ENCODE data around the gene MPIG6B.

MPIG6B gene

DNA sequence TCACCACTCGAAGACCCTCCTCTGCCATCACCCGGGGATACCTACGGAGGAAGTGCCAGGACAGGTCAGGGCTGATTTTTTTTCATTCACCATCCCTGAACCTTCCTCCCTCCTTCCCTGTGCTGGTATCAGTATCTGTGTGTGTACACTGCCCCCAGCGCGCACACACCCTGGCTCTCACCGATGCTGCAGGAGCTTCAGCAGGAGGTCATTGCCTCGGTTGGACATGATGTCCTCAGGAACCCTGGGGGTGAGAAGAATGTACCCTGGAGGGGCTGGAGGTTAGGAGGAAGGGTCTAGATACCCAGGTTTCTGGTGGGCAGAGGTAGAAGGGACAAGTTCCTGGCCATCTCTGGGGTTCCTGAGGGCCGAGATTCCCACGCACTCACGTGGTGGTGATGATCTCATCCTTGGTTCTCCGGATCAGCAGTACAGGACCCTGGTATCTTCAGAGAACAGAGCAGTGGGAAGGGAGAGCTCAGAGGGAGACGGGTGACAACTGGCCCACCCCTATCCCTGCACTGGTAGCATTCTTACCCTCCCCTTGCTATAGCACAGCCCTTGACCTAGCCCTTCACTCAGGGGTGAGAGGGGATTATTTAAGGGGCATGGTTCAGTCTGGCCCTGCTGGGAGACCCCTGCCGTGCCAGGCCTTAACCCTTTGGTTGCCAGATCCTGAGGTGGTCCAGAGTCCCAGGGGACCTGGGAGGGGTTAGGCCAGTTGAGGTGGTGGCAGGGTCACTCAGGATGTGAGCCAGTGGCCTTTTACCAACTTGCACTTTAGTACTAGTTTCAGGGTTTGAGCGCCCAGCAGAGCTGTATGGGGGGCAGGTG lies 35.1 kb upstream of the MPIG6B start:
- Histone ChIP-seq H3K27ac (ENCODE audit: low read length) (no peak overlapping the region), H3K9ac (ENCODE audit: low read length in 2 of 2) (no peak overlapping the region), H3K9me3 (ENCODE audit: control insufficient read depth in 2 of 2, low read length in 2 of 2) (no peaks in the 10 kb centered on the region), H3K27me3 (ENCODE audit: control insufficient read depth in 1 of 2, insufficient read depth in 2 of 2, low read length in 2 of 2) (no peaks in the 10 kb centered on the region), H3K4me1 (ENCODE audit: control insufficient read depth, insufficient read depth, low read length) (no peaks in the 10 kb centered on the region), H3K4me3 (ENCODE audit: low read length in 2 of 2) (no peak overlapping the region), H3K36me3 (ENCODE audit: control insufficient read depth in 2 of 2, insufficient read depth in 2 of 2, low read length in 2 of 2) (peaks cover 59 to 64% of the 10 kb centered on the region in 2 donors)

DNA sequence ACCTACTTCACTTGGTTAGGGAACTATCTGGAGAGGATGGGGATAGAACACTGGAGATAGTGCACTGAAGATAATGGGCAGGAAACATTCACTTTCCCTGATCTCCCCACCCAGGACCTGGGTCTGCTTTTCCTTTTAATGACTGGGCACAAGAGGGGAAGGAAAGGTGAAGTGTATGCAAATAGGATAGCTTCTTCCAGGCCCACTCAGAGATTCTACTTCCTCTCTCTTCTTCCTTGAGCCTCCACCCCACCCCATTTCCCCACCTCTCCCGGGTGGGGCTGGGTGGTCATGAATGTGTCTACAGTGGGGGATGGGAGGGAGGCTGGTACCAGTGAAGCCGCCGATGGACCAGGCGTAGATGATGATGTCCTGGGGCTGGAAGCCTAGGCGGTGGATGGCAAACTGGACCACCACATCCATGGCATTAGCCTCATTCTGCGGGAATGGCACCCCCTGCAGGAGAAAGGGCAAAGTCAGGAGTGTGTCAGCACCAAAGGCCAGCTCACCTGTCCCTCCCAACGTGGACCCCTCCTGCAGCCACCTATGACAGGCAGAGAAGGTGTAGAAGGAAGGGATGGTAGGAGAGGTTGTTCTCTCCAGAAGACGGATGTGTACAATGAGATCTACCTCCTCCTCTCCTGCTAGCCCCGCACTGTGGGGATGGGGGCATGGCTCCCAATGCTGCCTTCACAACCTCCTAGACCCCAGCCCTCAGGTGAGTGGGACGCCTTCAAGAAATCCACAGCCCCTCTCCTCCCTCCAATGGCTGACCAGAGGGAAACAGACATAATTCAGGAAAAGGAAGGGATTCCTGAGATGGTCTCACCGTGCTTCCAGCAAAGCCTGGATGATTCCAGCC lies 33.7 kb upstream of the MPIG6B start:
- no peaks in the 10 kb centered on the region for H3K4me1 ChIP-seq (ENCODE audit: control insufficient read depth, insufficient read depth, low read length)
- no peaks in the 10 kb centered on the region for H3K27me3 ChIP-seq (ENCODE audit: control insufficient read depth in 1 of 2, insufficient read depth in 2 of 2, low read length in 2 of 2)
- H3K9me3 ChIP-seq (ENCODE audit: control insufficient read depth in 2 of 2, low read length in 2 of 2): no peaks in the 10 kb centered on the region
- peaks cover 70 to 73% of the 10 kb centered on the region in 2 donors for H3K36me3 ChIP-seq (ENCODE audit: control insufficient read depth in 2 of 2, insufficient read depth in 2 of 2, low read length in 2 of 2)
- no peak overlapping the region for H3K4me3 ChIP-seq (ENCODE audit: low read length in 2 of 2)
- H3K27ac ChIP-seq (ENCODE audit: low read length): no peak overlapping the region
- no peak overlapping the region for H3K9ac ChIP-seq (ENCODE audit: low read length in 2 of 2)

DNA sequence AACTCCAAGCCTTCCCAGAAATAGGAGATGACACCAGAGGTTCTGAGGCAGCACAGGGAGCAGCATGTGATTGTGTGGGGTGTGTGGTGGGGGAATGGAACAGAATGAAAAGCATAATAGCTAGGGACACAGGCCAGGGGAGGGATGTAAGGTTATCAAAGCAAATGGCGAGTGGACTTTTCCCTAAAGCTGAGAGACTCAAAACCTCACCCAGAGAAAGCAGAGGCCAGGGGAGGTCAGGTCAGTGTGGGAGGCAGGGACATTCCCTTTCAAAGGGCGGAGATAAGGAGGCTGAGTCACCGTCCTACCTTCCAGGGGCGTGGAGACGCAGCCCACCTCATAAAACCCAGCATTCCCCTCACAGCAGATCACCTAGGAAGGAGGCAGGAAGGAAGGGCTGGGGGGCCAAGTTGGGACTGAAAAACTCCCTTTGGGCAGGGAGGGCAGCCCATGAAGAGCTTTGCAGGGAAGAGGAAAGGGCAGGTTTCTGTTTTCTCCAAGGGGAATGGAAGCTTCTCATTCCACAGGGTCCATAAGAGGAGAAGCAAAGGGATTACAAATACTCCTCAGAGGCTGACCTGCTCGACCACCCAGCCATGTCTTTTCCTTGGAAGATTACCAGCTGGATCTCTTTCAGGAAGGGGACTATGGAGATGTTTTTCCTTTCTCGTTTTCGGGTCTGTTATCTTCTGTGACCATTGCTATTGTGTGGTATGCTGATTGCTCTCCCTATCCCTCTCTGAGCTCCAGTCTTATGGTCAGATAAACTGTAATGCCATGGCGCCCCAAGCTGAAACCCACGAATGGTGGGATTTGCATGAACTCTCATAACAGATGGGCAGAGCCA lies 32.7 kb upstream of the MPIG6B start:
- Histone ChIP-seq H3K9ac (ENCODE audit: low read length in 2 of 2) (no peak overlapping the region), H3K27me3 (ENCODE audit: control insufficient read depth in 1 of 2, insufficient read depth in 2 of 2, low read length in 2 of 2) (no peaks in the 10 kb centered on the region), H3K4me3 (ENCODE audit: low read length in 2 of 2) (no peak overlapping the region), H3K4me1 (ENCODE audit: control insufficient read depth, insufficient read depth, low read length) (no peaks in the 10 kb centered on the region), H3K27ac (ENCODE audit: low read length) (no peak overlapping the region), H3K36me3 (ENCODE audit: control insufficient read depth in 2 of 2, insufficient read depth in 2 of 2, low read length in 2 of 2) (peaks cover 74 to 79% of the 10 kb centered on the region in 2 donors), H3K9me3 (ENCODE audit: control insufficient read depth in 2 of 2, low read length in 2 of 2) (no peaks in the 10 kb centered on the region)

DNA sequence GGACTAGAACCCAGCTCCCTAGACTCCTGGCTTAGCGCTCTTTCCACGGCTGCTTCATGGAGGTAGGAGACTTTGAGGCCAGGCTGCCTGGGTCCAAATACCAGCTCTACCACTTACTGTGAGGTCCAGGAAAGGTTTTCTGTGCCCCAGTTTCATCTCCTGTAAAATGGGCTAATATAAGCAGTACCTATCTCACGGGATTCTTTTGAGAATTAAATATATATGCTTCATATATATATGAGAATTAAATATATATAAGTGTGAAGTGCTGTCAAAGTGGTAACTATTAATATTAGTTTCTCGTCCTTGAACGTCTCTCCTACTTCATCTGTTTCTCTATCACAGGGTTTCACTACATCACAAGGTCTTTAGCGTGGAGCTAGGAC lies 32.1 kb upstream of the MPIG6B start:
- Histone ChIP-seq H3K27me3 (ENCODE audit: control insufficient read depth in 1 of 2, insufficient read depth in 2 of 2, low read length in 2 of 2) (no peaks in the 10 kb centered on the region), H3K4me3 (ENCODE audit: low read length in 2 of 2) (no peak overlapping the region), H3K36me3 (ENCODE audit: control insufficient read depth in 2 of 2, insufficient read depth in 2 of 2, low read length in 2 of 2) (peaks cover 73 to 77% of the 10 kb centered on the region in 2 donors), H3K9me3 (ENCODE audit: control insufficient read depth in 2 of 2, low read length in 2 of 2) (no peaks in the 10 kb centered on the region), H3K27ac (ENCODE audit: low read length) (no peak overlapping the region), H3K9ac (ENCODE audit: low read length in 2 of 2) (no peak overlapping the region), H3K4me1 (ENCODE audit: control insufficient read depth, insufficient read depth, low read length) (no peaks in the 10 kb centered on the region)

DNA sequence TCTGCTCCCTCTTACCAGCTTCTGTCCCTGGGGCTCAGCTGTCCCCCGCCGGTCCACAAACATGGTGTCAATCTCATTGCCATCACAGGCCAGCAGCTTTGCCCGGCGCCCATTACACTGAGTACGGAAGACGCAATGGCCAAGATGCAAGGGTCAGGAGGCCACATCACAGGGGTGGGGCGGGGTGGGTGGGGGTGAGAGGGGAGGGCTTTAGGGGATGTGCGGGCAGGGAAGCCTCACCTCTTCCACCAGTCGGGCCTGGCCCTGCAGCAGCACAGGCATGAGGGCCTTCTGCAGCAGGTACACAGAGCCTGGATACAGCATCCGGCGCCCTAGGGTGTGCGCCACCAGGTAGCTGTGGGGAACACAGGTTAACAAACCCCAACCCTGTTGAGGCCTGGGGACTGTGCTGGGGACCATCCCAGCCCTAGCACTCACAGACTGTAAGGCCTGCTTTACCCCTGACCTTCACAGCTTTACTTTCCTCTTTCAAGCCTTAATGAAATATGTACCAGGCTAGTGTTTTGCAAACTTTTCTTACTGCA lies 31.5 kb upstream of the MPIG6B start:
- Histone ChIP-seq H3K4me1 (ENCODE audit: control insufficient read depth, insufficient read depth, low read length) (no peaks in the 10 kb centered on the region), H3K27me3 (ENCODE audit: control insufficient read depth in 1 of 2, insufficient read depth in 2 of 2, low read length in 2 of 2) (no peaks in the 10 kb centered on the region), H3K9ac (ENCODE audit: low read length in 2 of 2) (no peak overlapping the region), H3K9me3 (ENCODE audit: control insufficient read depth in 2 of 2, low read length in 2 of 2) (no peaks in the 10 kb centered on the region), H3K36me3 (ENCODE audit: control insufficient read depth in 2 of 2, insufficient read depth in 2 of 2, low read length in 2 of 2) (peaks cover 73 to 76% of the 10 kb centered on the region in 2 donors), H3K4me3 (ENCODE audit: low read length in 2 of 2) (no peak overlapping the region), H3K27ac (ENCODE audit: low read length) (no peak overlapping the region)

DNA sequence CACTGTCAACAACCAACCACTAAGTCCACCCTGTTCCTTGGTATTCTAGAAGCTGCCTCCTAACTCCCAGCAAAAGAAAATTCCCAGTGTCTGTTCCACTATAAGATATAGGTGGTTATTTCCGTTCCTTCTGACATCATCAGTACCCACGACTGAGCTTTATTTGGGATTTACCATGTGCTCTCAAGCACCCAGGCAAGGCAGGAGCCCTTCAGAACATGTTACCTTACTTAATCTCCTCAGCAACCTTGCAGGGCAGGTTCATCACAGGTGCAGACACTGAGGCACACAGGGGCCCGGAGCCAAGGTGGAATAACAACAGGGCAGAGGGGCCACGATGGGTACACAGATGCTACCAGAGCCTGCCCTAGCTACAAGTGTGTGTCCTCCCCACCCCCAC lies 30.8 kb upstream of the MPIG6B start:
- Histone ChIP-seq H3K4me3 (ENCODE audit: low read length in 2 of 2) (no peak overlapping the region), H3K9me3 (ENCODE audit: control insufficient read depth in 2 of 2, low read length in 2 of 2) (no peaks in the 10 kb centered on the region), H3K27ac (ENCODE audit: low read length) (no peak overlapping the region), H3K36me3 (ENCODE audit: control insufficient read depth in 2 of 2, insufficient read depth in 2 of 2, low read length in 2 of 2) (peaks cover 72 to 73% of the 10 kb centered on the region in 2 donors), H3K27me3 (ENCODE audit: control insufficient read depth in 1 of 2, insufficient read depth in 2 of 2, low read length in 2 of 2) (no peaks in the 10 kb centered on the region), H3K9ac (ENCODE audit: low read length in 2 of 2) (no peak overlapping the region), H3K4me1 (ENCODE audit: control insufficient read depth, insufficient read depth, low read length) (no peaks in the 10 kb centered on the region)

DNA sequence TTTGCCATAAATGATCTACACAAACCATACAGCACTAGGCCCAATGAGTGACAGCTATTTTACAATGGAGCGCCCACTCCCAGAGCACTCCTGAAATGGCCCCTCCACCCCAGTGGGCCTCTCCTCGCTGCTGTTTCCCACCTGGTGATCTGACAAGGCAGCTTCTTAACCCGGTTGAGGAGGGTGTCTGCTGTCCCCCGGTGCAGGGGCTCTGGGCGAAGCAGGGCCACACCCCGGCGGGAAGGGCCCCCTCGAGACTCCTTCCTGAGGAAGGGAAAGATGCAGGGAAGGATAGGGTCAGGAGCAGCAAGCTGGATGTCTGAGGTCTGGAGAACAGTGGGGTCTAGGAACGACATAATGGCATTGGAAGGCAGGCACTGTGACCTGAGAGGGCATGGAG lies 30.3 kb upstream of the MPIG6B start:
- Histone ChIP-seq H3K36me3 (ENCODE audit: control insufficient read depth in 2 of 2, insufficient read depth in 2 of 2, low read length in 2 of 2) (peaks cover 67 to 71% of the 10 kb centered on the region in 2 donors), H3K27me3 (ENCODE audit: control insufficient read depth in 1 of 2, insufficient read depth in 2 of 2, low read length in 2 of 2) (no peaks in the 10 kb centered on the region), H3K9ac (ENCODE audit: low read length in 2 of 2) (no peak overlapping the region), H3K9me3 (ENCODE audit: control insufficient read depth in 2 of 2, low read length in 2 of 2) (no peaks in the 10 kb centered on the region), H3K4me1 (ENCODE audit: control insufficient read depth, insufficient read depth, low read length) (no peaks in the 10 kb centered on the region), H3K4me3 (ENCODE audit: low read length in 2 of 2) (no peak overlapping the region), H3K27ac (ENCODE audit: low read length) (no peak overlapping the region)

DNA sequence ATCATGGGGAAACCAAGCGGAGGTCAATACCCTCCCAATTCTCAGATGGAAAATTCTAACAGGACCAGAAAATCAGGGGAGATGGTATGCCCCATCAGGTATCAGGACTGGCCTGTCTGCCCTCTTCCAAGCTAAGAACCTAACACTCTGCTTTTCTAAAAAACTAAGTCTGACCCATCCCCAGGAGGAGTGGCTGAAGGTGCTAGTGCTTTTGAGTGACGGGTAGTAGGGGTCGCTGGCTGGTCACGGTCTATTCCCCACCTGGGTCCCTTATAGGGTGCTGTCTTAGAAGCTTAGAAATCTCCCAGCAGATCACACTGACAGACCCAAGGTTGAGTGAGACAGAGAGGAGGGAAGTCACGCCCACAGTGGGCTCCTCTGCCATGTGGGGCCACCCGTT lies 29.6 kb upstream of the MPIG6B start:
- H3K9me3 ChIP-seq (ENCODE audit: control insufficient read depth in 2 of 2, low read length in 2 of 2): no peaks in the 10 kb centered on the region
- no peak overlapping the region for H3K27ac ChIP-seq (ENCODE audit: low read length)
- no peaks in the 10 kb centered on the region for H3K4me1 ChIP-seq (ENCODE audit: control insufficient read depth, insufficient read depth, low read length)
- no peak overlapping the region for H3K4me3 ChIP-seq (ENCODE audit: low read length in 2 of 2)
- H3K36me3 ChIP-seq (ENCODE audit: control insufficient read depth in 2 of 2, insufficient read depth in 2 of 2, low read length in 2 of 2): peaks cover 61 to 65% of the 10 kb centered on the region in 2 donors
- no peaks in the 10 kb centered on the region for H3K27me3 ChIP-seq (ENCODE audit: control insufficient read depth in 1 of 2, insufficient read depth in 2 of 2, low read length in 2 of 2)
- H3K9ac ChIP-seq (ENCODE audit: low read length in 2 of 2): no peak overlapping the region

DNA sequence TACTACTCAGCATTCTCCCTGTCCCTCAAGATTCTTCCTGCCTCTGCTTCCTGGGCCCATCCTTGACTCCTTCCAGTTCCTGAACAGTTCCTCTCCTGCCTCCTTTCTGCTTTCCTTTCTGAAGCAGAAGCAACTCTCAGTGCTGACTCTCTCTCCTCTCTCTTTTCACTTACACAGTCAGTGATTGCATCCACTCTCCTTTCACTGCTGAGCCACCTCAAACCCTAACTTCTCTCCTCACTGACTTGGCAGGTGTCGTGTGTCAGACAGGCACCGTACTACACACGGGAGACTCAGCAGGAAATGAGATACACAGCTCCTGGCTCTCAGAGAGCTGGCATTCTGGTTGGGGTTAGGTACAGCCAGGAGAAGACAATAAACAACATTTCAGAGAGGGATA lies 25.6 kb upstream of the MPIG6B start:
- no peaks in the 10 kb centered on the region for H3K9me3 ChIP-seq (ENCODE audit: control insufficient read depth in 2 of 2, low read length in 2 of 2)
- H3K27me3 ChIP-seq (ENCODE audit: control insufficient read depth in 1 of 2, insufficient read depth in 2 of 2, low read length in 2 of 2): no peaks in the 10 kb centered on the region
- H3K4me1 ChIP-seq (ENCODE audit: control insufficient read depth, insufficient read depth, low read length): peaks cover 20% of the 10 kb centered on the region
- H3K27ac ChIP-seq (ENCODE audit: low read length): no peak overlapping the region
- no peak overlapping the region for H3K9ac ChIP-seq (ENCODE audit: low read length in 2 of 2)
- peaks cover 39 to 41% of the 10 kb centered on the region in 2 donors for H3K36me3 ChIP-seq (ENCODE audit: control insufficient read depth in 2 of 2, insufficient read depth in 2 of 2, low read length in 2 of 2)
- H3K4me3 ChIP-seq (ENCODE audit: low read length in 2 of 2): no peak overlapping the region

DNA sequence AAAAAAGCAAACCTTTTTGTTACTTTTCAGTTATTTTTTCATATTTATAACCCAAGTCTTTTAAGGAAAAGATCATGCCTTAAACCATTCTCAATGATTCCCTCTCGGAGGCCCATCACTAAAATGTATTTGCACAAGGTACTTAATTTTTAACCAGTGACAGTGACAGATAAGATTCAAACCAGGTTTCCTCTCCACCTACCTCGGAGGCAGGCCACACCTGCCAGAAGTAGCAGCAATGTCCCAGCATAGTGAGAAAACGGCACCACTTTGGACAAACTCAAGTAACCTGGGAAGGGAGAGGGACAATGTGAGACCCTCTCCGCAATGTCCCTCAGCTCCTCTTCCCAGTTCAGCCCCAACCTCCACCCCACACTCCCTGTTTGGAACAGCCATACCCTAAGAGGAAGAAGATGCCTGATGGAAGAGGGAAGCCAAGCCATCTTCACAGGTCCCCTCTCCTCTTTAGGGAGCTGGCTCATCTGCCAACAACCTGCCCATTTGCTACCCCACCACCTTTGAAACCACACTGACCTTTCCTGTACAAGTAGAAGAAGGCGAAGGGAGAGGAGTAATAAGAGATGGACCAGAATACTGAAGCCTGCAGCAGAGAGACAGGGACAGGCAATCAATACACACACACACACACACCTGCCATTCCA lies 22.3 kb upstream of the MPIG6B start:
- H3K4me1 ChIP-seq (ENCODE audit: control insufficient read depth, insufficient read depth, low read length): peaks cover 25% of the 10 kb centered on the region
- H3K4me3 ChIP-seq (ENCODE audit: low read length in 2 of 2): peak overlapping the region in 1 of 2 donors; percentile 77
- no peak overlapping the region for H3K27ac ChIP-seq (ENCODE audit: low read length)
- H3K9ac ChIP-seq (ENCODE audit: low read length in 2 of 2): peak overlapping the region; percentile 58 to 98
- no peaks in the 10 kb centered on the region for H3K9me3 ChIP-seq (ENCODE audit: control insufficient read depth in 2 of 2, low read length in 2 of 2)
- peaks cover 18 to 19% of the 10 kb centered on the region in 2 donors for H3K36me3 ChIP-seq (ENCODE audit: control insufficient read depth in 2 of 2, insufficient read depth in 2 of 2, low read length in 2 of 2)
- H3K27me3 ChIP-seq (ENCODE audit: control insufficient read depth in 1 of 2, insufficient read depth in 2 of 2, low read length in 2 of 2): no peaks in the 10 kb centered on the region
